Bronchial epithelial cell (primary cell): ENCODE results near the gene SLC5A11. TPM values are rescaled to one million over a fixed set of nuclear protein-coding genes. Genes with fewer than 3 reads are reported as not detected.

Experiments used
- DNase-seq: peaks from one replicate; pipeline ENCODE4 v3.0.0-alpha.2; 2010; ENCODE audit warnings: low read depth
- FAIRE-seq: peaks from 2 replicates; lab custom pipeline; 2011; peaks lifted over from hg19 to GRCh38; lab: Jason Lieb, UNC
- H3K27me3 ChIP-seq: 2 replicates; pipeline ENCODE4 v1.5.1; 2011; ENCODE audit warnings: low read length; ENCODE audit not compliant: control insufficient read depth, insufficient read depth
- H3K36me3 ChIP-seq: 2 replicates; pipeline ENCODE4 v1.5.1; 2011; ENCODE audit warnings: low read length; ENCODE audit not compliant: control insufficient read depth, insufficient read depth
- H3K4me3 ChIP-seq: 2 replicates; pipeline ENCODE4 v1.5.1; 2011; ENCODE audit warnings: mild to moderate bottlenecking, low read depth, low read length, control low read depth
- CTCF ChIP-seq: IDR thresholded peaks from 2 replicates; pipeline ENCODE4 v1.5.1; 2011; ENCODE audit warnings: mild to moderate bottlenecking, moderate library complexity, low read length, control low read depth, inconsistent platforms; ENCODE audit not compliant: insufficient read depth, severe bottlenecking
- total RNA-seq: library from RNA; depleted of rRNA; stranded (reverse); fragments of >200 nt; gene quantifications from 2 replicates; pipeline ENCODE4 v1.2.1, GENCODE V29; 2014

Gene SLC5A11
- total RNA-seq, 1 donor from 2014 or later: not detected

- Histone ChIP-seq H3K36me3 (peaks cover 19% of the 10 kb centered on the region), H3K27me3 (no peaks in the 10 kb centered on the region), H3K4me3 (no peak overlapping the region)
- FAIRE-seq (no peak), DNase-seq (no peak)
- no peak for TF ChIP-seq CTCF
Observed at GRCh38 chr16:24953306-24953705, 107.5 kb downstream of the SLC5A11 start.

GRCh38 chr16:24953721-24954120 is 108.0 kb downstream of the SLC5A11 start:
- FAIRE-seq: no peak
- no peaks in the 10 kb centered on the region for H3K27me3 ChIP-seq
- DNase-seq: no peak
- no peak for TF ChIP-seq CTCF
- H3K36me3 ChIP-seq: peaks cover 18% of the 10 kb centered on the region
- H3K4me3 ChIP-seq: no peak overlapping the region

GRCh38 chr16:24954137-24954536 is 108.4 kb downstream of the SLC5A11 start:
- TF ChIP-seq CTCF: no peak

GRCh38 chr16:24955975-24956731 is 110.4 kb downstream of the SLC5A11 start:
- FAIRE-seq: no peak
- H3K36me3 ChIP-seq: peaks cover 22% of the 10 kb centered on the region
- H3K4me3 ChIP-seq: no peak overlapping the region
- DNase-seq: no peak
- TF ChIP-seq CTCF: no peak
- no peaks in the 10 kb centered on the region for H3K27me3 ChIP-seq

More at GRCh38 chr16:24954137-24954536, 108.4 kb downstream of the SLC5A11 start:
- DNase-seq: no peak
- H3K36me3 ChIP-seq: peaks cover 18% of the 10 kb centered on the region
- H3K4me3 ChIP-seq: no peak overlapping the region
- no peaks in the 10 kb centered on the region for H3K27me3 ChIP-seq
- no peak for FAIRE-seq

GRCh38 chr16:24957887-24958286 is 112.1 kb downstream of the SLC5A11 start:
- no peak overlapping the region for H3K4me3 ChIP-seq
- DNase-seq (no peak), FAIRE-seq (no peak)
- TF ChIP-seq CTCF: no peak
- peaks cover 20% of the 10 kb centered on the region for H3K36me3 ChIP-seq
- H3K27me3 ChIP-seq: no peaks in the 10 kb centered on the region

Other genes starting within 250 kb of the SLC5A11 start
- gene TNRC6A, start 116.3 kb upstream of the SLC5A11 start, total RNA-seq: 14.2 and 17.8 TPM in 2 replicates
- gene ARHGAP17, start 169.4 kb downstream of the SLC5A11 start, total RNA-seq: 3.7 and 8.1 TPM in 2 replicates